Islet precursor cell (in vitro differentiated cells): ENCODE measurements around the gene ANXA2.

ENCODE experiments used
- DNase-seq: peaks from one replicate; pipeline ENCODE4 v3.0.0-alpha.2; 2018

Gene ANXA2

GRCh38 chr15:60364612-60364924 lies 33.2 kb downstream of the ANXA2 start:
- DNase-seq, result no peak

- DNase-seq, result peak; percentile 34
Measured at GRCh38 chr15:60363903-60364611, 33.7 kb downstream of the ANXA2 start.

GRCh38 chr15:60363087-60363549 lies 34.7 kb downstream of the ANXA2 start:
- peak; percentile 12 for DNase-seq

- DNase-seq, result peak; percentile 42
Measured at GRCh38 chr15:60362321-60363086, 35.3 kb downstream of the ANXA2 start.

- peak; percentile 57 for DNase-seq
Measured at GRCh38 chr15:60359738-60360137, 38.0 kb downstream of the ANXA2 start.

GRCh38 chr15:60358935-60359682 lies 38.7 kb downstream of the ANXA2 start:
- peak; percentile 26 for DNase-seq

GRCh38 chr15:60356832-60357231 lies 41.0 kb downstream of the ANXA2 start:
- no peak for DNase-seq

GRCh38 chr15:60355148-60355857 lies 42.5 kb downstream of the ANXA2 start:
- DNase-seq, result no peak

- DNase-seq, result no peak
Measured at GRCh38 chr15:60353245-60353920, 44.4 kb downstream of the ANXA2 start.

- DNase-seq, result no peak
Measured at GRCh38 chr15:60352525-60352924, 45.3 kb downstream of the ANXA2 start.

- DNase-seq, result no peak
Measured at GRCh38 chr15:60351066-60351465, 46.7 kb downstream of the ANXA2 start.

- no peak for DNase-seq
Measured at GRCh38 chr15:60350108-60350507, 47.7 kb downstream of the ANXA2 start.

- DNase-seq, result no peak
Measured at GRCh38 chr15:60349589-60349988, 48.2 kb downstream of the ANXA2 start.

- no peak for DNase-seq
Measured at GRCh38 chr15:60347480-60348049, 50.2 kb downstream of the ANXA2 start.

GRCh38 chr15:60346653-60347052 lies 51.1 kb downstream of the ANXA2 start:
- no peak for DNase-seq

GRCh38 chr15:60346077-60346476 lies 51.7 kb downstream of the ANXA2 start:
- DNase-seq, result no peak

GRCh38 chr15:60345598-60345997 lies 52.2 kb downstream of the ANXA2 start:
- DNase-seq, result no peak

- no peak for DNase-seq
Measured at GRCh38 chr15:60344987-60345386, 52.8 kb downstream of the ANXA2 start.

GRCh38 chr15:60344461-60344860 lies 53.3 kb downstream of the ANXA2 start:
- DNase-seq, result no peak

GRCh38 chr15:60343221-60343970 lies 54.4 kb downstream of the ANXA2 start:
- no peak for DNase-seq

GRCh38 chr15:60340207-60340921 lies 57.4 kb downstream of the ANXA2 start:
- DNase-seq, result no peak
